A549 (cell line): ENCODE measurements around the gene PDE12. TPM values are rescaled to one million over a fixed set of nuclear protein-coding genes. Genes with fewer than 3 reads are reported as not detected.

Experiments used
- ATAC-seq, 2 experiments: fragments of 200-7000 bp in 1 of 2; fragments of >200 bp in 1 of 2; cut with Nextera tagmentation in 1 of 2; cut with Tn5 transposase in 1 of 2; 3 replicates each; pipeline versions ENCODE4 v1.8.0 to v1.9.1; 2018 to 2020; ENCODE audit warnings: mild to moderate bottlenecking in 1 of 2, moderate library complexity in 1 of 2
- CTCF ChIA-PET: fragments of 300-600 bp; sonication (Branson Sonifier 250); formaldehyde crosslinking; extraction: SDS; loops from one replicate; lab custom pipeline; 2021; ENCODE audit warnings: antibody characterized with exemption, inconsistent platforms; lab: Yijun Ruan, JAX
- POLR2A ChIA-PET: fragments of 350-600 bp; formaldehyde crosslinking; extraction: SDS; loops from one replicate; lab custom pipeline; 2021; ENCODE audit warnings: antibody characterized with exemption, inconsistent platforms; lab: Yijun Ruan, JAX
- DNase-seq, 2 experiments: peaks; one replicate each; pipeline versions ENCODE4 v3.0.0 to v3.0.0-alpha.2; 2011 to 2016; ENCODE audit warnings: low read depth in 1 of 2, low spot score in 1 of 2
- FAIRE-seq: peaks from 2 replicates; lab custom pipeline; 2011; peaks lifted over from hg19 to GRCh38; lab: Jason Lieb, UNC
- H3K27ac ChIP-seq, 2 experiments: fragments of >200 bp; sonication (Bioruptor Twin); formaldehyde crosslinking; 3 replicates each; pipeline ENCODE4 v1.5.1; 2016 to 2017
- H3K4me1 ChIP-seq: fragments of >200 bp; sonication (Bioruptor Twin); formaldehyde crosslinking; 3 replicates; pipeline ENCODE4 v1.6.1; 2016
- H3K4me2 ChIP-seq: fragments of >200 bp; sonication (Bioruptor Twin); formaldehyde crosslinking; 3 replicates; pipeline ENCODE4 v1.6.1; 2016
- H3K4me3 ChIP-seq: fragments of >200 bp; sonication (Bioruptor Twin); formaldehyde crosslinking; 3 replicates; pipeline ENCODE4 v1.5.1; 2016
- H3K9me3 ChIP-seq: fragments of >200 bp; sonication (Bioruptor Twin); formaldehyde crosslinking; 3 replicates; pipeline ENCODE4 v1.6.1; 2016
- BHLHE40 ChIP-seq: IDR thresholded peaks from 2 replicates; pipeline ENCODE4 v1.6.1; 2012; ENCODE audit warnings: low read depth, low read length, inconsistent platforms
- CBX2 ChIP-seq: fragments of 200-600 bp; sonication (generic); IDR thresholded peaks from 2 replicates; pipeline ENCODE4 v1.6.1; 2016; ENCODE audit warnings: low read depth, mild to moderate bottlenecking, borderline replicate concordance
- EHF ChIP-seq: fragments of 250-450 bp; sonication (Bioruptor Pico); IDR thresholded peaks from 2 replicates; pipeline ENCODE4 v1.5.0; 2020; ENCODE audit warnings: mild to moderate bottlenecking
- EHMT2 ChIP-seq: fragments of 200-600 bp; sonication (generic); IDR thresholded peaks from 2 replicates; pipeline ENCODE4 v1.6.1; 2016; ENCODE audit warnings: antibody characterized with exemption, low read depth, mild to moderate bottlenecking, moderate library complexity
- ESRRA ChIP-seq: fragments of 150-350 bp; IDR thresholded peaks from 2 replicates; pipeline ENCODE4 v1.6.1; 2014; ENCODE audit warnings: mild to moderate bottlenecking, low read length, borderline replicate concordance
- FOSB ChIP-seq: fragments of 250-450 bp; sonication (Bioruptor Pico); IDR thresholded peaks from 2 replicates; pipeline ENCODE4 v1.5.0; 2020; ENCODE audit warnings: mild to moderate bottlenecking, moderate library complexity
- FOSL2 ChIP-seq, 2 experiments: fragments of 450-650 bp in 1 of 2; fragments of >200 bp in 1 of 2; sonication (Bioruptor Twin) in 1 of 2; formaldehyde crosslinking; IDR thresholded peaks; 2 replicates each; pipeline versions ENCODE4 v1.5.0 to v1.6.1; 2016 to 2020; ENCODE audit warnings: mild to moderate bottlenecking in 1 of 2, moderate library complexity in 1 of 2
- FOXS1 ChIP-seq: fragments of 250-450 bp; sonication (Bioruptor Pico); IDR thresholded peaks from 2 replicates; pipeline ENCODE4 v1.5.0; 2020; ENCODE audit warnings: mild to moderate bottlenecking, moderate library complexity
- HEYL ChIP-seq: fragments of 250-450 bp; sonication (Bioruptor Pico); IDR thresholded peaks from 2 replicates; pipeline ENCODE4 v1.8.0; 2021; ENCODE audit warnings: mild to moderate bottlenecking, moderate library complexity
- HOXB5 ChIP-seq: fragments of 250-450 bp; sonication (Bioruptor Pico); IDR thresholded peaks from 2 replicates; pipeline ENCODE4 v1.5.0; 2020; ENCODE audit warnings: mild to moderate bottlenecking, moderate library complexity
- MAFK ChIP-seq: fragments of 450-650 bp; IDR thresholded peaks from 2 replicates; pipeline ENCODE4 v1.6.1; 2014; ENCODE audit not compliant: partially characterized antibody
- MYC ChIP-seq: IDR thresholded peaks from 2 replicates; pipeline ENCODE4 v1.6.1; 2012; ENCODE audit warnings: mild to moderate bottlenecking, inconsistent platforms, low read length, improper control_type of control experiment, borderline replicate concordance
- NFE2L2 ChIP-seq: fragments of 150-350 bp; conservative IDR thresholded peaks from 2 replicates; pipeline ENCODE4 v1.6.1; 2014; ENCODE audit warnings: low read length
- NR3C1 ChIP-seq: fragments of >200 bp; sonication (Bioruptor Twin); formaldehyde crosslinking; IDR thresholded peaks from 3 replicates; pipeline ENCODE4 v1.6.1; 2017
- POLR2A ChIP-seq: IDR thresholded peaks from 2 replicates; pipeline ENCODE4 v1.6.1; 2012; ENCODE audit warnings: mild to moderate bottlenecking, low read length
- RAD21 ChIP-seq, 2 experiments: fragments of >200 bp in 1 of 2; sonication (Bioruptor Twin) in 1 of 2; formaldehyde crosslinking in 1 of 2; IDR thresholded peaks in 1 of 2; conservative IDR thresholded peaks in 1 of 2; 2 replicates in 1 of 2; 3 replicates in 1 of 2; pipeline ENCODE4 v1.6.1; 2012 to 2018; ENCODE audit warnings: inconsistent platforms in 1 of 2
- ZC3H11A ChIP-seq: fragments of 450-650 bp; IDR thresholded peaks from 2 replicates; pipeline ENCODE4 v1.6.1; 2014; ENCODE audit warnings: antibody characterized with exemption, mild to moderate bottlenecking
- ZFP36 ChIP-seq: fragments of 450-650 bp; IDR thresholded peaks from 2 replicates; pipeline ENCODE4 v1.6.1; 2014; ENCODE audit warnings: borderline replicate concordance; ENCODE audit not compliant: partially characterized antibody
- ZNF302 ChIP-seq: fragments of 250-450 bp; sonication (Bioruptor Pico); IDR thresholded peaks from 2 replicates; pipeline ENCODE4 v1.9.0; 2021; ENCODE audit warnings: inconsistent platforms, mild to moderate bottlenecking, moderate library complexity
- ZSCAN20 ChIP-seq: fragments of 250-450 bp; sonication (Bioruptor Pico); IDR thresholded peaks from 2 replicates; pipeline ENCODE4 v1.8.0; 2022; ENCODE audit warnings: mild to moderate bottlenecking, moderate library complexity
- WGBS: methylation state at CpG from one replicate; pipeline ENCODE4 v1.1.6; 2017; ENCODE audit errors: missing lambda C conversion rate; 5-methylcytosine and 5-hydroxymethylcytosine counted together
- polyA plus RNA-seq, 4 experiments: library from polyadenylated mRNA; depleted of rRNA in 3 of 4; stranded (reverse); fragments of >200 nt; fragmentation: RNase III in 1 of 4; extraction: RNeasy Plus Mini Kit Qiagen cat#74134 plus additional on column Dnase treatment in 1 of 4; gene quantifications; 2 replicates in 3 of 4; 3 replicates in 1 of 4; pipeline ENCODE4 v1.2.3, GENCODE V29; 2011 to 2017
- TF ChIP-seq, protein P1 (sequence below): IDR thresholded peaks from 2 replicates; pipeline ENCODE4 v1.6.1; 2012
- TF ChIP-seq, protein P2 (sequence below): fragments of 250-450 bp; sonication (Bioruptor Pico); IDR thresholded peaks from 2 replicates; pipeline ENCODE4 v1.5.0; 2020; ENCODE audit warnings: low read depth, mild to moderate bottlenecking, moderate library complexity
- TF ChIP-seq, protein P3 (sequence below): fragments of 450-650 bp; IDR thresholded peaks from 2 replicates; pipeline ENCODE4 v1.6.1; 2014; ENCODE audit warnings: antibody characterized with exemption
- TF ChIP-seq, protein P4 (sequence below): fragments of >200 bp; sonication (Bioruptor Twin); formaldehyde crosslinking; IDR thresholded peaks from 3 replicates; pipeline ENCODE4 v1.5.1; 2016

The PDE12 gene
- polyA plus RNA-seq, 2 of the 4 experiments (the other 2 are of a cell fraction) = 12.7 to 14.4 TPM

DNA sequence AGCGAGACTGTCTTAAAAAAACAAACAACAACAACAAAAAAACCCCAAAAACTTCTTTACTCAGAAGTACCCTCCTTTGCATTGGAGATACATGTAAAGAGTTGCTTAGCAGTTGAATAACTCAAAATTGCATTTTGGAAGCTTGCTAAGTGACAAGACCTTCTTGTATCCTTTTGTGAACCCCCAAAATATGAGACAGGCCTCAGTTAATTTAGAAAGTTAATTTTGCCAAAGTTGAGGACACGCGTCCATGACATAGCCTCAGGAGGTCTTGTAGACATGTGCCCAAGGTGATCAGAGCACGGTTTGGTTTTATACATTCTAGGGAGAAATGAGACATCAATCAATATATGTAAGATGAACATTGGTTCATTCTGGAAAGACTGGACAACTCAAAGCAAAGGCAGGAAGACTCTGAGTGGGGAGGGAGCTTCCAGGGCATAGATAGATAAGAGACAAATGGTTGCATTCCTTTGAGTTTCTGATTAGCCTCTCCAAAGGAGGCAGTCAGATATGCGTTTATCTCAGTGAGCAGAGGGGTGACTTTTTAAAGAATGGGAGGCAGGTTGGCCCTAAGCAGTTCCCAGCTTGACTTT is 42.8 kb downstream of the PDE12 start:
- TF ChIP-seq ESRRA (no peak), HEYL (CRISPR knock-in tag) (no peak), NFE2L2 (no peak), MYC (no peak), RAD21 (conservative IDR thresholded peaks at IDR 0.05 in 1 of 2, IDR thresholded peaks at IDR 0.05 in 1 of 2) (no peak)
- TF ChIP-seq, protein P1, sequence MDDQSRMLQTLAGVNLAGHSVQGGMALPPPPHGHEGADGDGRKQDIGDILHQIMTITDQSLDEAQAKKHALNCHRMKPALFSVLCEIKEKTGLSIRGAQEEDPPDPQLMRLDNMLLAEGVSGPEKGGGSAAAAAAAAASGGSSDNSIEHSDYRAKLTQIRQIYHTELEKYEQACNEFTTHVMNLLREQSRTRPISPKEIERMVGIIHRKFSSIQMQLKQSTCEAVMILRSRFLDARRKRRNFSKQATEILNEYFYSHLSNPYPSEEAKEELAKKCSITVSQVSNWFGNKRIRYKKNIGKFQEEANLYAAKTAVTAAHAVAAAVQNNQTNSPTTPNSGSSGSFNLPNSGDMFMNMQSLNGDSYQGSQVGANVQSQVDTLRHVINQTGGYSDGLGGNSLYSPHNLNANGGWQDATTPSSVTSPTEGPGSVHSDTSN = no peak
- TF ChIP-seq, protein P2, sequence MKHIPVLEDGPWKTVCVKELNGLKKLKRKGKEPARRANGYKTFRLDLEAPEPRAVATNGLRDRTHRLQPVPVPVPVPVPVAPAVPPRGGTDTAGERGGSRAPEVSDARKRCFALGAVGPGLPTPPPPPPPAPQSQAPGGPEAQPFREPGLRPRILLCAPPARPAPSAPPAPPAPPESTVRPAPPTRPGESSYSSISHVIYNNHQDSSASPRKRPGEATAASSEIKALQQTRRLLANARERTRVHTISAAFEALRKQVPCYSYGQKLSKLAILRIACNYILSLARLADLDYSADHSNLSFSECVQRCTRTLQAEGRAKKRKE (CRISPR knock-in tag) = no peak
- Histone ChIP-seq H3K4me2 (peak overlapping the region; percentile 71), H3K9me3 (no peaks in the 10 kb centered on the region), H3K4me1 (peaks cover 15% of the 10 kb centered on the region; the same call in 2 of the 3 replicates), H3K4me3 (peak overlapping the region; percentile 66), H3K27ac (peak overlapping the region; percentile 88 to 96)
- ATAC-seq (no peak), DNase-seq (no peak), FAIRE-seq (no peak)
- CTCF ChIA-PET = interaction anchor here (0.6 kb wide), 2 partner anchors 243 to 259 kb away, joined by 3 to 5 read pairs; no protein-coding TSS in a partner anchor
- WGBS = 85% methylated on average over 5 of the region's 5 CpGs
- POLR2A ChIA-PET = no interaction called here

DNA sequence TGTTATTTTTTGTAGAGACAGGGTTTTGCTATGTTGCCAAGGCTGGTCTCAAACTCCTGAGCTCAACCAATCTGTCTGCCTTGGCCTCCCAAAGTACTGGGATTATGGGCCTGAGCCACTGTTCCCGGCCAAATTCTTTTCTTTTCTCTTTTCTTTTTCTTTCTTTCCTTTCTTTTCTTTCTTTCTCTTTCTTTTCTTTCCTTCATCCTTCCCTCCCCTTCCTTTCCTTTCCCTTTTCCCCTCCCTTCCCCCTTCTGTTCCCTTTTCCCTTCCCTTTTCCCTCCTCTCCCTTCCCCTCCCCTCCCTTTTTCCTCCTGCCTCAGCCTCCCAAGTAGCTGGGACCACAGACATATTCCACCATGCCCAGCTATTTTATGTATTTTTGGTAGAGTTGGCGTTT is 44.1 kb downstream of the PDE12 start:
- no peak for ATAC-seq
- 94% methylated on average over 2 of the region's 2 CpGs for WGBS
- Histone ChIP-seq H3K4me2 (no peak overlapping the region), H3K27ac (no peak overlapping the region), H3K4me1 (peaks cover 6% of the 10 kb centered on the region; the same call in 1 of the 3 replicates), H3K9me3 (no peaks in the 10 kb centered on the region), H3K4me3 (no peak overlapping the region)
- no peak for FAIRE-seq
- ChIA-PET POLR2A (no interaction called here), CTCF (interaction anchor here (0.6 kb wide), 1 partner anchor 66 kb away, joined by 4 read pairs; no protein-coding TSS in a partner anchor)
- no peak for DNase-seq
- TF ChIP-seq, protein P1 = no peak
- TF ChIP-seq FOSB (CRISPR knock-in tag) (no peak), EHMT2 (no peak), FOSL2 (IDR thresholded peaks at IDR 0.05) (no peak), FOSL2 (CRISPR knock-in tag; IDR thresholded peaks at IDR 0.05) (no peak), POLR2A (no peak), ZFP36 (no peak), FOXS1 (CRISPR knock-in tag) (no peak), NFE2L2 (no peak), ZNF302 (CRISPR knock-in tag) (no peak), ZSCAN20 (CRISPR knock-in tag) (no peak), HOXB5 (CRISPR knock-in tag) (no peak), ZC3H11A (no peak), BHLHE40 (no peak), CBX2 (no peak), NR3C1 (no peak), EHF (CRISPR knock-in tag) (no peak), MAFK (no peak)
- TF ChIP-seq, protein P3, sequence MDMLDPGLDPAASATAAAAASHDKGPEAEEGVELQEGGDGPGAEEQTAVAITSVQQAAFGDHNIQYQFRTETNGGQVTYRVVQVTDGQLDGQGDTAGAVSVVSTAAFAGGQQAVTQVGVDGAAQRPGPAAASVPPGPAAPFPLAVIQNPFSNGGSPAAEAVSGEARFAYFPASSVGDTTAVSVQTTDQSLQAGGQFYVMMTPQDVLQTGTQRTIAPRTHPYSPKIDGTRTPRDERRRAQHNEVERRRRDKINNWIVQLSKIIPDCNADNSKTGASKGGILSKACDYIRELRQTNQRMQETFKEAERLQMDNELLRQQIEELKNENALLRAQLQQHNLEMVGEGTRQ = no peak
- TF ChIP-seq, protein P4, sequence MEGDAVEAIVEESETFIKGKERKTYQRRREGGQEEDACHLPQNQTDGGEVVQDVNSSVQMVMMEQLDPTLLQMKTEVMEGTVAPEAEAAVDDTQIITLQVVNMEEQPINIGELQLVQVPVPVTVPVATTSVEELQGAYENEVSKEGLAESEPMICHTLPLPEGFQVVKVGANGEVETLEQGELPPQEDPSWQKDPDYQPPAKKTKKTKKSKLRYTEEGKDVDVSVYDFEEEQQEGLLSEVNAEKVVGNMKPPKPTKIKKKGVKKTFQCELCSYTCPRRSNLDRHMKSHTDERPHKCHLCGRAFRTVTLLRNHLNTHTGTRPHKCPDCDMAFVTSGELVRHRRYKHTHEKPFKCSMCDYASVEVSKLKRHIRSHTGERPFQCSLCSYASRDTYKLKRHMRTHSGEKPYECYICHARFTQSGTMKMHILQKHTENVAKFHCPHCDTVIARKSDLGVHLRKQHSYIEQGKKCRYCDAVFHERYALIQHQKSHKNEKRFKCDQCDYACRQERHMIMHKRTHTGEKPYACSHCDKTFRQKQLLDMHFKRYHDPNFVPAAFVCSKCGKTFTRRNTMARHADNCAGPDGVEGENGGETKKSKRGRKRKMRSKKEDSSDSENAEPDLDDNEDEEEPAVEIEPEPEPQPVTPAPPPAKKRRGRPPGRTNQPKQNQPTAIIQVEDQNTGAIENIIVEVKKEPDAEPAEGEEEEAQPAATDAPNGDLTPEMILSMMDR = no peak
